Mesothelial cell of epicardium (in vitro differentiated cells): Measurements from ENCODE around the gene RMI1. TPM values are rescaled to one million over a fixed set of nuclear protein-coding genes. Genes with fewer than 3 reads are reported as not detected.

Source experiments
- DNase-seq, 2 experiments: peaks; one replicate each; pipeline ENCODE4 v3.0.0; 2021; ENCODE audit warnings: low spot score in 2 of 2; ENCODE audit not compliant: unreplicated experiment in 2 of 2
- H3K27ac Mint-ChIP-seq: 2 replicates; pipeline ENCODE4 v1.8.0; 2021; ENCODE audit warnings: mixed read lengths
- H3K27me3 Mint-ChIP-seq: 2 replicates; pipeline ENCODE4 v1.8.0; 2021; ENCODE audit warnings: low read depth, mixed read lengths
- H3K36me3 Mint-ChIP-seq: 2 replicates; pipeline ENCODE4 v1.8.0; 2021; ENCODE audit warnings: mixed read lengths
- H3K4me1 Mint-ChIP-seq: 2 replicates; pipeline ENCODE4 v1.8.0; 2021; ENCODE audit warnings: mixed read lengths
- H3K4me3 Mint-ChIP-seq: 2 replicates; pipeline ENCODE4 v1.8.0; 2021; ENCODE audit warnings: mild to moderate bottlenecking, moderate library complexity, mixed read lengths
- H3K9me3 Mint-ChIP-seq: 2 replicates; pipeline ENCODE4 v1.8.0; 2021; ENCODE audit warnings: mixed read lengths
- total RNA-seq: library from RNA; stranded (reverse); gene quantifications from 3 replicates; pipeline ENCODE4 v1.2.1, GENCODE V29; 2021
- TF ChIP-seq, protein P1 (sequence below): fragments of 200-600 bp; sonication (generic); IDR thresholded peaks from one replicate; pipeline ENCODE4 v1.5.0; 2021; ENCODE audit warnings: antibody characterized with exemption; ENCODE audit not compliant: unreplicated experiment

RMI1 gene
- total RNA-seq, 1 donor from 2014 or later: 9.2 TPM

DNA sequence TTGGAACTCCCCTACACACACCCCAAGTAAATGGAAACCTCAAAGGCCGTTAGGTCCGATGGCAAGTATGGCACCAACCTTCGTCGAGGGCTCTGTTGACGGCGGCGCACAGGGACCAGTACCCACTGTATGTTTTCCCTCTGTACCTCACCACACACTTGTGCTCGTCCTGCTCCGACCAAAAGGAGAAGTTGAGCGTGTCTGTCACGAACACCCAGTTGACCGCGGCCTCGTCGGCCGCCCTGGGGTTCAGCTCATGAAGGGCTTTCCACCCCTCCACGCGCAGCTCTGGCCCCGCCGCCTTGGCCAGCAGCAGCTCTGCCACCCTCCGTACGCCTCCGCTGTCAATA lies 24.5 kb upstream of the RMI1 start:
- peak overlapping the region; percentile 93 for H3K27ac Mint-ChIP-seq
- TF ChIP-seq, protein P1, sequence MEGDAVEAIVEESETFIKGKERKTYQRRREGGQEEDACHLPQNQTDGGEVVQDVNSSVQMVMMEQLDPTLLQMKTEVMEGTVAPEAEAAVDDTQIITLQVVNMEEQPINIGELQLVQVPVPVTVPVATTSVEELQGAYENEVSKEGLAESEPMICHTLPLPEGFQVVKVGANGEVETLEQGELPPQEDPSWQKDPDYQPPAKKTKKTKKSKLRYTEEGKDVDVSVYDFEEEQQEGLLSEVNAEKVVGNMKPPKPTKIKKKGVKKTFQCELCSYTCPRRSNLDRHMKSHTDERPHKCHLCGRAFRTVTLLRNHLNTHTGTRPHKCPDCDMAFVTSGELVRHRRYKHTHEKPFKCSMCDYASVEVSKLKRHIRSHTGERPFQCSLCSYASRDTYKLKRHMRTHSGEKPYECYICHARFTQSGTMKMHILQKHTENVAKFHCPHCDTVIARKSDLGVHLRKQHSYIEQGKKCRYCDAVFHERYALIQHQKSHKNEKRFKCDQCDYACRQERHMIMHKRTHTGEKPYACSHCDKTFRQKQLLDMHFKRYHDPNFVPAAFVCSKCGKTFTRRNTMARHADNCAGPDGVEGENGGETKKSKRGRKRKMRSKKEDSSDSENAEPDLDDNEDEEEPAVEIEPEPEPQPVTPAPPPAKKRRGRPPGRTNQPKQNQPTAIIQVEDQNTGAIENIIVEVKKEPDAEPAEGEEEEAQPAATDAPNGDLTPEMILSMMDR: no peak
- H3K27me3 Mint-ChIP-seq: no peaks in the 10 kb centered on the region
- peaks cover 17% of the 10 kb centered on the region for H3K4me1 Mint-ChIP-seq
- DNase-seq: no peak
- H3K36me3 Mint-ChIP-seq: no peaks in the 10 kb centered on the region
- peak overlapping the region; percentile 85 for H3K4me3 Mint-ChIP-seq
- H3K9me3 Mint-ChIP-seq: no peaks in the 10 kb centered on the region

DNA sequence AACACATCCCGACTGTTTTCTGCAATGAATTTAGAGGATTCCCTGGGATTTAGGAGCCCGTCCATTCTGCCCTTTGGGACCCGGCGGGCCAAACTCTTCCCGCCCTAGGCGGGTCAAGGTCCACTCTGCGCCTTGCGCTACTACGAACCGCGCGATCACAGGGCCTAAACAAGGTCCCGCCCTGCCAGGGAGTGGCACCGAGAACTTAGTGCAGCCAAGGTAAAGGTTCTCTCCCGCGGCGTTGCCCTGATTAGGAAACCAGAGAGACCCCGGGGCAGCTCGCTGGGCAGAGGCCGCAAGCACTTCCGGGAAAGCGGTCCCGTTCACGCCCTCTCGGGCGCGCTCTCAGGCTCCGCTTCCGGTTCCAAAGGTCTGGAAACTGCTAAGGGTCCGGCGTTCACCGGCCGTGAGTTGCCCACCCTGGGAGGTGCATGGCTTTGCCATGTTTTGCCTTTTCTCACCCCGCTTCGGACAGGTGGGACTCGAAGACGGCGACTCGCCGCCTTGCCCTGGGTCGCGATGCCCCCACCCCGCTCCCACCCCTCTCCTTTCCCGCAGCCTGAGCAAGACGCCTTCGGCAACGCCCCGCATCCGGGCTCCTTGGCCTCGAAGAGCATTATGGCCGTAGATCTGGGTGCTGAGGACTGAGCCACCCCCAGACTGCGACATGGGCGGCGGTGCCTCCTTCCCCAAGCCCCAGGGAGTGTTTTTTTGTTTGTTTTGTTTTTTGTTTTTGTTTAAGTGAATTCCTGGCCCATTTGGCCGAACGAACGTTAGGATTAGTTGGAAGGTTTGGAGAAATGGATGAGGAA lies 24.0 kb upstream of the RMI1 start:
- Mint-ChIP-seq H3K27ac (peak overlapping the region; percentile 93), H3K4me3 (peak overlapping the region; percentile 85), H3K9me3 (no peaks in the 10 kb centered on the region), H3K36me3 (no peaks in the 10 kb centered on the region), H3K27me3 (no peaks in the 10 kb centered on the region), H3K4me1 (peaks cover 19% of the 10 kb centered on the region)
- TF ChIP-seq, protein P1: no peak
- peak in 1 of 2 experiments; percentile 48 for DNase-seq

- Mint-ChIP-seq H3K4me1 (peaks cover 19% of the 10 kb centered on the region), H3K27ac (peak overlapping the region; percentile 83), H3K4me3 (peak overlapping the region; percentile 85), H3K27me3 (no peaks in the 10 kb centered on the region), H3K36me3 (no peaks in the 10 kb centered on the region), H3K9me3 (no peaks in the 10 kb centered on the region)
- TF ChIP-seq, protein P1: no peak
- no peak for DNase-seq
Measured at GRCh38 chr9:83957248-83957513, 23.4 kb upstream of the RMI1 start.

DNA sequence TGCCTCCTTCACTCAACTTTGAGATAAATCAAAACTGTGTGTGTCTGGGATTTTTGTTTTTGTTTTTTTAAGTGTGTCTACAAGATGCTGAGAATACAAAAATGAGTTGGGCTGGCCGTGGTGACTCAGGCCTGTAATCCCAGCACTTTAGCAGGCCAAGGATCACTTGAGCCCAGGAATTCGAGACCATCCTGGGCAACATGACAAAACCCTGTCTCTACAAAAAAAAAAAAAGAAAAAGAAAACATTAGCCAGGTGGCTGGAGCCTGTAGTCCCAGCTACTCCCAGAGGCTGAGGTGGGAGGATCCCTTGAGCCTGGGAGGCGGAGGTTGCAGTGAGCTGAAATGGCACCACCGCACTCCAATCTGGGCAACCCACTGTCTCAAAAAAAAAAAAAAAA lies 21.5 kb upstream of the RMI1 start:
- DNase-seq: no peak
- Mint-ChIP-seq H3K4me3 (no peak overlapping the region), H3K36me3 (no peaks in the 10 kb centered on the region), H3K4me1 (peaks cover 19% of the 10 kb centered on the region), H3K27me3 (no peaks in the 10 kb centered on the region), H3K9me3 (no peaks in the 10 kb centered on the region), H3K27ac (peak overlapping the region; percentile 51)
- TF ChIP-seq, protein P1: no peak

GRCh38 chr9:83960991-83961390 lies 19.6 kb upstream of the RMI1 start:
- Mint-ChIP-seq H3K27ac (no peak overlapping the region), H3K27me3 (no peaks in the 10 kb centered on the region), H3K36me3 (no peaks in the 10 kb centered on the region), H3K4me3 (no peak overlapping the region), H3K4me1 (peaks cover 12% of the 10 kb centered on the region), H3K9me3 (no peaks in the 10 kb centered on the region)
- TF ChIP-seq, protein P1: no peak
- no peak for DNase-seq

- Mint-ChIP-seq H3K27ac (no peak overlapping the region), H3K27me3 (no peaks in the 10 kb centered on the region), H3K4me1 (peaks cover 6% of the 10 kb centered on the region)
Measured at GRCh38 chr9:83962165-83962564, 18.4 kb upstream of the RMI1 start.

More at GRCh38 chr9:83962165-83962564, 18.4 kb upstream of the RMI1 start:
- H3K36me3 Mint-ChIP-seq: peaks cover 3% of the 10 kb centered on the region
- no peak for DNase-seq
- no peaks in the 10 kb centered on the region for H3K9me3 Mint-ChIP-seq
- TF ChIP-seq, protein P1: no peak
- no peak overlapping the region for H3K4me3 Mint-ChIP-seq
